ENCODE data around the gene HIBADH. TPM values are rescaled to one million over a fixed set of nuclear protein-coding genes. Genes with fewer than 3 reads are reported as not detected.
A peak's percentile ranks its signal among the peaks of the same experiment; 100 is the strongest.

Gene HIBADH
- total RNA-seq, 3 donors from 2014 or later: 26.2 to 49.2 (median 30.1) TPM

DNA sequence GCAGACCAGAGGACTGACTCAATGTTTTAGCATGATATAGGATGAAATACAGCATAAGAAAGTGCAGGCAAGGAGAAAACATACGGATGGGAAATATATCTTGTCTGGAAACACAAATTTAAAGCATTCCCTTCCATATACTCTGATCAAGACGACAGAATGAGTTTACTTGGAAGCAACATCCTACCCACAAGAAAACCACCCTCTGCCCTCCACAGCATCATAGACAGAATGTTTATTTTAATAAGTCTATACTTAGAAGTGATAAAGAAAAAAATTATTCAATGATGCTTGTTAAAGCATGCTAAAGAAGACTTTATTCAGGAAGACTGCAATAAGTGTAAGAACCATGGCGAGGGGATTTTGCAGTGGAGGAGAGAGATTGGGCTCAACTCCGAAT, 32.4 kb upstream of the HIBADH start:
- H3K4me1 ChIP-seq (ENCODE audit: low read depth): no peaks in the 10 kb centered on the region
- H3K4me3 ChIP-seq: no peak overlapping the region
- no peaks in the 10 kb centered on the region for H3K36me3 ChIP-seq (ENCODE audit: low read depth)
- no peaks in the 10 kb centered on the region for H3K9me3 ChIP-seq
- intact Hi-C loops (cut with DNase I, micrococcal nuclease): no loop called here
- ATAC-seq (no peak), DNase-seq (no peak)
- TF ChIP-seq, protein P1, sequence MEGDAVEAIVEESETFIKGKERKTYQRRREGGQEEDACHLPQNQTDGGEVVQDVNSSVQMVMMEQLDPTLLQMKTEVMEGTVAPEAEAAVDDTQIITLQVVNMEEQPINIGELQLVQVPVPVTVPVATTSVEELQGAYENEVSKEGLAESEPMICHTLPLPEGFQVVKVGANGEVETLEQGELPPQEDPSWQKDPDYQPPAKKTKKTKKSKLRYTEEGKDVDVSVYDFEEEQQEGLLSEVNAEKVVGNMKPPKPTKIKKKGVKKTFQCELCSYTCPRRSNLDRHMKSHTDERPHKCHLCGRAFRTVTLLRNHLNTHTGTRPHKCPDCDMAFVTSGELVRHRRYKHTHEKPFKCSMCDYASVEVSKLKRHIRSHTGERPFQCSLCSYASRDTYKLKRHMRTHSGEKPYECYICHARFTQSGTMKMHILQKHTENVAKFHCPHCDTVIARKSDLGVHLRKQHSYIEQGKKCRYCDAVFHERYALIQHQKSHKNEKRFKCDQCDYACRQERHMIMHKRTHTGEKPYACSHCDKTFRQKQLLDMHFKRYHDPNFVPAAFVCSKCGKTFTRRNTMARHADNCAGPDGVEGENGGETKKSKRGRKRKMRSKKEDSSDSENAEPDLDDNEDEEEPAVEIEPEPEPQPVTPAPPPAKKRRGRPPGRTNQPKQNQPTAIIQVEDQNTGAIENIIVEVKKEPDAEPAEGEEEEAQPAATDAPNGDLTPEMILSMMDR (IDR thresholded peaks at IDR 0.05): no peak

DNA sequence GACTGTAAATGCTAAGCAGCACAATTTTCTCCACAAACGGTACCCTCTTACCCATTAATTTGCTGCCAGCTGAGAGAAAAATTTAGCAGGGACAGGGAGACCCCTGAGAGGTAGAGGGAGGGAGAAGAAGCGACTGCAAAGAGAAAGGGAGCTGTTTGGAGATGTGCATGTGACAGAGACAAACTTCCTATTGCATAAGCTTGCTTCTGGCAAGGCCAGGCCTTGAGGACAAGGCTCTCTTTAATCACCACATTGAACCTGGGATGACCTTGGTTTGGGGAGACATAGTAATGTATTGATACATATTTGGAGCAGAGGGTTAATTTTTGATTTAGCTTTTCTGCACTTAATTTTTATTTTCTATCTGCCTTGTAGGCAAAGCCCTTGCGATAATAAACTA, 31.1 kb upstream of the HIBADH start:
- Histone ChIP-seq H3K4me1 (ENCODE audit: low read depth) (no peaks in the 10 kb centered on the region), H3K36me3 (ENCODE audit: low read depth) (no peaks in the 10 kb centered on the region), H3K9me3 (no peaks in the 10 kb centered on the region), H3K4me3 (no peak overlapping the region)
- ATAC-seq (no peak), DNase-seq (no peak)
- intact Hi-C loops (cut with DNase I, micrococcal nuclease): no loop called here
- TF ChIP-seq, protein P1 (IDR thresholded peaks at IDR 0.05): no peak

DNA sequence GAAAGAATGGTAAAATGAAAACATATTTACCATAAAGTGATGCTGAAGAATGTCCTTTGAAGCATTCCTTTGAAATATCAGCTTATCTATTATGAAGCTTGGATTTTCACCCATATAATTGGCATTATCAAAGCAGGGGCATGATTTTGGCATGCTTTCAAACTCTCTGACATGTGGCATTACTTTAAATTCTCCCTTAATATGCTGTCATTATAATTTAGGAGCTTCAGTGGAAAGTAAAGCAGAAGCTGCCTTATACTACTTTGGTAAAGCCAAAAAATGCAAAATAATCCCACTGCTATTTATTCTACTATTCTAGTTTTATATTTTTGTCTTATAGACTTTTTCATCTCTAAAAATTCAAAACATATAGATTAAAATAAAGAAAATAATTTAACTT, 28.0 kb upstream of the HIBADH start:
- intact Hi-C loops (cut with DNase I, micrococcal nuclease): no loop called here
- no peak for DNase-seq
- no peaks in the 10 kb centered on the region for H3K9me3 ChIP-seq
- no peak for ATAC-seq
- no peaks in the 10 kb centered on the region for H3K4me1 ChIP-seq (ENCODE audit: low read depth)
- H3K36me3 ChIP-seq (ENCODE audit: low read depth): no peaks in the 10 kb centered on the region
- TF ChIP-seq, protein P1 (IDR thresholded peaks at IDR 0.05): no peak
- H3K4me3 ChIP-seq: no peak overlapping the region

DNA sequence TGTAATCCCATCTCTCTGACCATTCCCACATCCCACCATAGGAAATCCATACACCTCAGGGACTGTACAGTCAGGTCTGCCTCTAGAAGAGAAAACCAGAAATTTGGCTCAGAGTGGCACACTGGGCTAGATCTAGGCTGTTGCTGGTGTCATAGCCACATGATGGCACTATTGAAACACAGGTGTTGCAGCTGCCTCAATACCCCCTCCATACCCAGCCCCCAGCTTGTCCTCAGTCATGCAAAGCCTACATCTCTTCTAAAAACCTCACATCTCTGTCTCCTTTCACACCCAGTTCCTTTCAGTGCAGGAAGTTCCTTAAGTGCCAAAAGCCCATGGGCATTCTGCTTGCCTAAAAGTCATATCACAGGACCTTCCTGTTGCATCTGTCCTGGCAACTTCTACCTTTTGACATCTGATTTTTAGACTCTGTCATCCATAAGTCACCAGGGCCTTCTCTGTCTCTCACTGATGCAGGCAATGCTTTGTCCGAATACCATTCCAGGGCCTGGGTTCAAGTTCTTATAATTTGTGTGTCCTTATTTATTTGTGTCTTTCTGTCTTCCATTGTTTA, 27.0 kb upstream of the HIBADH start:
- TF ChIP-seq, protein P1 (IDR thresholded peaks at IDR 0.05): no peak
- peak in 1 of 3 donors; percentile 50 for DNase-seq
- Histone ChIP-seq H3K4me3 (no peak overlapping the region), H3K4me1 (ENCODE audit: low read depth) (no peaks in the 10 kb centered on the region), H3K9me3 (no peaks in the 10 kb centered on the region), H3K36me3 (ENCODE audit: low read depth) (no peaks in the 10 kb centered on the region)
- ATAC-seq: peak; percentile 78
- intact Hi-C loops (cut with DNase I, micrococcal nuclease): no loop called here

DNA sequence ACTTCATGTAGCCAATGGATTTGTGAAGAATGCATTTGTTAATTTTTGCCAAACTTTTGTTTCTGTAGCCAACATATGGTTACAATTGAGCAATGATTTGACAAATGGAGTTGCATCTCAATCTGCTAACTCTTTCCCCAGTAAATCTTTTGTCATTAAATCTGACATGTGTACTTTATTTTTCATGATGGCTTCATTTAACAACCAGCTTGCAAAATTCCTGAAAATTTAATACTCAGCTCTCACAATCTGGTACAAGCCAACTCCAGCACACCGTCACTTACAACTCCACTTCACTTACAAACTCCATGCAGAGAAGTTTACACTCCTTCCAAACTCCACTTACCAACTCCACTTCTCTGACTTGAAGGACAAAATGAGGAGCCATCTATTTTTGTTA, 26.5 kb upstream of the HIBADH start:
- no peaks in the 10 kb centered on the region for H3K4me1 ChIP-seq (ENCODE audit: low read depth)
- intact Hi-C loops (cut with DNase I, micrococcal nuclease): no loop called here
- TF ChIP-seq, protein P1 (IDR thresholded peaks at IDR 0.05): no peak
- H3K36me3 ChIP-seq (ENCODE audit: low read depth): no peaks in the 10 kb centered on the region
- DNase-seq: no peak
- ATAC-seq: no peak
- H3K4me3 ChIP-seq: no peak overlapping the region
- no peaks in the 10 kb centered on the region for H3K9me3 ChIP-seq

DNA sequence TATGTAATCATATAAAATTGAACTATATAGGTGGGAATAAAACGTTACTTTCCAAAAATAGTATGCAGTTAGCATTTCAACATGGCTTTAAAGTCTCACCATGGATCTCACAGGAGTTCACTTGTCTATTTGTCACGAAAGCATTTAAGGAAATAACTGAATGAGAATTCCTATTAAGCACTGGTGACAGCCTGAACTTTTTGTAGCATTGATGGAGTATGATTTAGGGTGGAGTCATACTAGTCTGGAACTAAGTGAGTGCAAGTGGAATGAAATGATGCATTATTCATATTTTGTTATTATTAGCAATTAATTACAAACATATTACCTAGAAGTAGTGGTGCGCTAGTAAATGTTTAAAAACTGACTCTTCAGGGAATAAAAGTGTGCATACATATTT, 26.0 kb upstream of the HIBADH start:
- Histone ChIP-seq H3K36me3 (ENCODE audit: low read depth) (no peaks in the 10 kb centered on the region), H3K4me1 (ENCODE audit: low read depth) (no peaks in the 10 kb centered on the region), H3K4me3 (no peak overlapping the region), H3K9me3 (no peaks in the 10 kb centered on the region)
- ATAC-seq: no peak
- intact Hi-C loops (cut with DNase I, micrococcal nuclease): no loop called here
- DNase-seq: no peak
- TF ChIP-seq, protein P1 (IDR thresholded peaks at IDR 0.05): no peak

All from mucosa of descending colon (tissue), 3 donors.